Stimulated activated CD4-positive, alpha-beta T cell treated with anti-CD3 and anti-CD28 coated beads, Interleukin-4, amount 100 ng/mL, for 4 hours (primary cell): ENCODE measurements around the gene CP.
"Not testable (repeated sequence)": the region's sequence is repeated elsewhere in the genome, so short reads cannot be mapped to it uniquely, and the experiment has no call there.

ENCODE experiments used
- DNase-seq, 2 experiments: peaks; one replicate each; pipeline ENCODE4 v3.0.0-alpha.2; 2020

Gene CP

DNA sequence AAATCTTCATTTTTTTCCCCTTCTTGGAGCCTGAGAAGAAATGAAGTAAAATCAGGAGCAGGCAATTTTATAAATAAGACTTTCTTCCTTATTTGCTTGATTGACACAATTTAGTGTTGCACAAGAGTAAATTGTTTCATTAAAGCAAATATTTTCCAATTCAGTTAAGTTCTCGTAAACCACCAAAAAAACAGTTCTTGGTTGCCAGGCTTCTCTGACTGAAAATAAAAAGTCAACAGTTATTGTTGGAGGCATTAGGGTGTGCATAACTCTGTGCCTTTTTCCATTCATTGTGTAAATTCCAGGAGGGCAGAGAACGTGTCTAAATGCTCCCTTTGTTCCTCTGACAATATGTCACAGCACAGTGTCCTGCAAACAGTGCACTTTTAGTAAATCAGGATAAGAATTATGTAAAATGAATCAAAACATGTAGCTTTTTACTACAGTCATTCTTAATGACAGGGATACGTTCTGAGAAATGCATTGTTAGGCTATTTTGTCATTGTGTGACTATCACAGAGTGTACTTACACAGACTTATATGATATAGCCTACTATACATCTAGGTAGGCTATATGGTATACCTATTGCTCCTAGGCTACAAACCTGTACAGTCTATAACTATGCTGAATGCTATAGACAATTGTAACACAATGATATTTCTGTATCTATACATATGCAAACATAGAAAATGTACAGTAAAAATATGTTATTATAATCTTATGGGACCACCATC, at the start of gene CP:
CP (minus strand) TSS at position 47 of the 735 bp plus-strand sequence; CDS start at position 10, 37 bp downstream.
- no peak for DNase-seq

DNA sequence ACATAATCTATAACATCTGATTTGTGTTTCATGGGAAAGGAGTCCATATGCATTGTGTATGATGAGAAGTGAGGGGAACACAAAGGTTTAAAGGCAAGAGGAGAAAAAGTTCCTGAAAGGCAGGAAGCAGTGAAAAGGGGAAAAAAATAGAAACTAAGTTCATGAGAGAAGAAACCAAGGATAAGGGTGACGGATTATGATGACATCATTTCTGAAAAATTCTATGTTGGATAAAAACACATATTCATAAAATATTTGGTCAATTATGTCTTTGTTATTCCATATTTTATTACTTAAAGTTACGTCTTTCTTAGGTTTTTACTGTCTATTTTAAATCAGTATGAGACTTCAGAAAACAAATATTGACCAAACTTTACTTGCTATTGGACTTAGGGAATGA, 48.6 kb upstream of the CP start:
- no peak for DNase-seq

DNA sequence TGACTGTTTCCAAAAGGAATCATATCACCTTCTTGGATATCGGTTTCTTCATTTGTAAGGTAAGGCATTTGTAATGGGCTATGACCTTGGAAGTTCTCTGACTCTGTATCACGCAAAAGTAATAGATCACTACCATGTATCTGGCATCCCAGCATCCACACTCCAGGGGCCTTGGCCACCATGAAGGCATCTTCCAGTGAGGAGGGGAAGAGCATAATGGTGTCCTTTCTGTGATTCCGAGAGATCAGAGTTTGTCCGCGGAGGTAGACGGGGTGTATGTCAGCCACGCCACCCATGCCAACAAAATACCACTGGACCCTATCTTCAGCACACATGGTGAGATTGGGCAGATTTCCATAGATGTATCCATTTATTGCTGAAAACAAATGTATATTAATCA, 48.1 kb upstream of the CP start:
- DNase-seq, result no peak

DNA sequence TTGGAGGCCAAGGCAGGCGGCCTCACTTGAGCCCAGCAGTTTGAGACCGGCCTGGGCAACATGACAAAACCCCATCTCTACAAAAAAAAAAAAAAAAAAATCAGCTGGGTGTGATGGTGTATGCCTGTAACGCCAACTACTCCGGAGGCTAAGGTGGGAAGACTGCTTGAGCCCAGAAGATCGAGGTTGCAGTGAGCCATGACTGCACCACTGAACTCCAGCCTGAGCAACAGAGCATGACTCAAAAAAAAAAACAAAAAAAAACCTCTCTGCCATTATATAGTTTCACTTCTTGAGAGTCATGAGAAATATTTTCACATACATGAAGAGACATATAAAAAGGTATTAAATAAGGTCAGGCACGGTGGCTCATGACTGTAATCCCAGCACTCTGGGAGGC, 45.9 kb upstream of the CP start:
- DNase-seq, result no peak

DNA sequence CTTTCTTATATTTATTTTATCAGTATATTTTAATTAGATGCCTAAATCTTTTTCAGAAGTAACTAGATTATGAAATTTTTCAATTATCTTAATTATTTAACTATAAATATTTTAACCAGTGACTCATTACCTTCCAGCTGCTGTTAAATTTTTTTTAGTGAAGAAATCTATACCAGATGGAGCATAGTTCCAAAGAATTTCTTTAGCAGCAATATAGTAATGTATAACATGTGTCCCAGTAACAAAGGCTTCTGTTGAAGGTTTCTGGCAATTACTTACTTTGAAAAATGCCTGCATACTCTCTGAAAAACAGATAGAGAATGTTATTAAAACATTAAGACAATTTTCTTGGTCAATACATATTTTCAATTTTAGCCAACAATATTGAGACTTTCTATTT, 45.1 kb upstream of the CP start:
- no peak for DNase-seq

DNA sequence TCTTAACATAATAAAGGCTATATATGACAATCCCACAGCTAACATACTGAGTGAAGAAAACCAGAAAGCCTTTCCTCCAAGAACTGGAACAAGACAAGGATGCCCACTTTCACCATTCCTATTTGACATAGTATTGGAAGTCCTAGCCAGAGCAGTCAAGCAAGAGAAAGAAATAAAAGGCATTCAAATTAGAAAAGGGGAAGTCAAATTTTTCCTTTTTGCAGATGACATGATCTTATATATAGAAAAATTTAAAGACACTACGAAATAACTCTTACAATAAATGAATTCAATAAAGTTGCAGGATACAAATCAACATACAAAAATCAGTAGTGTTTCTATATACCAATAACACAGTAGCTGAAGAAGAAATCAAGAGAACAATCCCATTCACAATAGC, 42.2 kb upstream of the CP start:
- DNase-seq, result no peak

DNA sequence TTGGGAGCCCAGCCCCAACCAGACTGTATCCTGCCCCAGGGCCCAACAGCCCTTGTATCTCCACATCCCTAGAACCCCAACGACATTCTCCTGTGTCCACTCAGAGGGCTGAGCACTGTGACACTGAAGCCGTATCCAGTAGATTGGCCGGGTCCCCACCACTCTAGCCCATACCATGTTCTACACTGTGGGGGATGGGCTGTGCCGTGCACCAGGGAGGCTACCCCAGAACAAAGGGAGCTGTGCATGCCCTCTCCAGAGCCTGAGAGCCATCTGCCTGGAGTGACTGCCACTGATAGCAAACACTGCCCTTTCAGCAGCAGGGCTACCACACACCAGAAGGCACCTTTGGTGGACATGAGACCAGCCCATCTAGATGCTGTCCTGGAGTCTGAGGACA, 37.1 kb upstream of the CP start:
- no peak for DNase-seq

DNA sequence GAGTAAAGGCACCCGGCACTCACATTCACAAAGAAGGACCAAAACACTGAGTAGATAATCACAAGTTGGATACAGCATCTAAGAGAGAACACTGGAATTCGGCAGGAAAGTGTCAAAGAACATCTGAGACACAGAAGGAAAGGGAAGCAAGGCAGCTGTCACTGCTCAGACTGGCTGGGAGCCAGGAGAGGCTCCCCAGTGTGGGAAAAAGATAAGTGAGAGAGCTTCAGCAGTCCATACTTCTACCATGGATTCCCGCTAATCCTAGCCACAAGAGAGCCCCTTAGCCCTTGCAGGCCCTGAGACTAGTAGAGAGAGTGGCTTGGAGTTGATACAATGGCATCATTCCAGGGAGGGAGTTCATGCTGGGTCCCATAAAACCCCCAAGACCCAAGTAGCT, 36.7 kb upstream of the CP start:
- no peak for DNase-seq

DNA sequence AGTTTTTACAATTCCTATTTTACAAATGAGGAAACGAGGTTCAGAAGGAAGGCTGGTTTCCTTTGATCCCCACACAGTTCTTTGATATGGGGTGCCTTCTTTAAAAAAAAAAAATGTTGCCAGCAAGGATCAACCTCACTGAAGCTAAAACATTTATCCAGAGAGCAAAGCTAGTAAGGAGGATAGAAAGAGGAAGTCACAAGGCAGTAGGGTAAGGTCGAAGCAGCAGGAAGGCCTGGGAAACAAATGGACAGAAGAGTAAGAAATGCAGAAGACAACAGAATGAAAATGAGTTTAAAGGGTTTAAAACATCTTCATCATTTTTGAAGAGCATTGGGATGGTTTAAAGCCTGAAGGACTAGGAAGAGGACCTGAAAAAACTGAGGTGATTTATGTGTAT, 30.6 kb upstream of the CP start:
- no peak for DNase-seq

DNA sequence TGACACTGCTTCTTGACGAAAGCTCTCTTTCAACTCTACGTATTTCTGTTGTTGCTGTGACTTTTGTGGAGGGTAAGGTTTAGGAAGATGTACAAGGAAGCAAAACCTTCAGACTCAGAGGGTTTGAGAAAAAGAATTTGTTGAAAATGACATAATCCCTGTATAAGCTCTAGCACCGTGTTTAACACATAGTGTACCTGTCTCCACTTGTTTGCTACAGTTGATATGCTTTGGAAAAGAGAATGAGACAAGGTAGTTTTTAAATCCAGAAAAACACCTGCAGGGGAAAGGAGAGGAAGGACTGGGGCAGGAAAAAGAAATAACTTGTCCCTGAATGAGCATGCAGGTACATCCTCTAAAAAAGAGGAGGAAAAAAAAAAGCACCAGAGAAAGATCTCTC, 29.6 kb upstream of the CP start:
- DNase-seq, result no peak

DNA sequence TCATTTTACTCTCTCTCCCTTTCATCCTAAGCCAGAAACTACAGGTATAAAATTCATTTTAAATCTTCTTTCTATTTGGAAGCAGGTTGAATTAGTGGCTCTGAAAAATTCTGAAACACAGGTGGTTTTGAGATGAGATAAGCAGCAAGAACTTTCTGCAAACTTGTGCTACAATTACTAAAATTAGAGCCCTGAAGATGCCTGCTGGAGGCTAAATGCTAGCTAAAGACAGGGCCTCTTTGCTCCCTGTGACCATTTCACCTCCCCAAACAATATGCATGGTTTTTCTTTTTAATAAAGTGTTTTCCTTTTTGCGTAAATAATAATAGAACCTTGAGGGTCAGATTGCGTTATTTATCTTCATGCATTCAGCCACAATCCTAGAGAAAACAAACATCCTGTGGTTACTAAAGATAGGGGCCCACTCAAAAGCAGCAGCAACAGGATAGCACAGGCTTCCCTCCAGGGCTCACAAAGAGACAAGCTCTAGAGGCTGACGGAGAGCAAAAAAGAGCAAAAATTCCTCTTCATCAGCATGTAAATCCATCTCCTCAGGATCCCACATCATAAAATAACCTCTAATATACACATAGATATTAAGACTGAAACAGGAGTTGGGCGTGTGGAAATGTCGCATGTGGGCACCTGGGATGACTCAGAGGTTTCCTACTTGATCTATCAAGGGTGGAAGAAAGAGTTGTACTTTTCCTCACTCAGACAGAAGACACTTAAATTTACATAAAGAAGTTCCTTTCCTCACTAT, 26.5 kb upstream of the CP start:
- DNase-seq, result no peak

DNA sequence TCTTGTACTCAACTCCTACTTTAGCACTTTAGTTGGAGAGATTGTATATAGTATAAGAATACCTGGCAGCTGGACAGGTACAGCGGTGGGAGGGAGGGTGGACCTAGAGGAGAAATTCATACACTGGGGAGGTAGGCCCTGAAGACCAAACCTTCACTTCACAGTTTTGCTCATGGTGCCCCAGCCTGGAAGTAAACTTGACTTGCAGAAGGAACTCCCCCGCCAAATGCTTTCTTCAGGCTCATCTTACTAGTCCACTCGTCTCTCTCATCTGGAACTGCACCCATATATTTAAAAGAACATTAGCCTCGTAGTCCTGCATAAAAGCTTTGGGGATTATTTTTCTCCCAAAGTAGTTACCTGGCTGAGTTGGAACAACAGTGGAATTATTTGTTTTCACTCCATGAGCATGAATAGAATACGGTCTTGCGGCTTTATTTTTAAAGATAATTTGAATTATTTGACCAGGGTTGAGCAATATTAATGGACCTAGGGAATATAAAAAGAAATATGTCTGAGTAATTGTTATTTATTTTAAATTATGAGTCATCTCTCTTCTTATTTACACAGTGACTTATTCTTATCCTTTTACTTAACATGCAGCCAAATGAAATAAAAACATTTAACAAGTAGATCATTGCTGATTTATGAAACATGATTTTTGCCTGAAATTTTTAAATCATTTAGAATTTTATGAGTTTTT, 25.5 kb upstream of the CP start:
- no peak for DNase-seq

DNA sequence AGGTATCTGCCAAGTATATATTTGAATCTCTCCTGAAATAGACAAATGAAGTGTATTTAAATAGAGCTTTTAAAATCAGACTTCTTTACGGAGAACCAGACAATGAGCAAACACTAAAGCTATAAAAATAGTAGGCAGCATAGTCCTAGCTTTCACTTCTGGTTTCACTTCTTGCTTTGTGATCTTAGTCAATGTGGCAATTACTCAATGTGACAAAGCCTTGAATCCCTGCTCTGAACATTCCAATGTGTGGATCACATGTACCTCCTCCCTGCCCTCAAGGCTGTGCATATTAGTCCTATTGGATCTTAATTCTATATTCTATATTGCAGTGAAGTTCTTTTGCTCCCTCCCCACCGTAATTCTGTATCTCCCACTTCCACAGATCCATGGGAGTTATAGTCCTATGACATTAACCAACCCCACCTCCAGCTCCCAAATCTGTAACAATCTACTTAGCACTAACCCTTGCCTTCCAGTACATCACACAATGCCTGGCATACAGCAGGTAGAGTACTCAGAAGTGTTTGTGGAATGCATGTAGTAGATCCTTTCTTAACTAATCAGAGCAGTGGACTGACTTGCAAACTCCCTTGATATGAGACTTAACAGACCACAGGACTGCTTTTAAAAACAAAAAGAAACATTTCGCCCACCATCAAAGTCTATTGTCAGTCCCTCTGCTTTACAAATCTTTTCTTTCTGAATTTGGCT, 24.3 kb upstream of the CP start:
- DNase-seq, result no peak

DNA sequence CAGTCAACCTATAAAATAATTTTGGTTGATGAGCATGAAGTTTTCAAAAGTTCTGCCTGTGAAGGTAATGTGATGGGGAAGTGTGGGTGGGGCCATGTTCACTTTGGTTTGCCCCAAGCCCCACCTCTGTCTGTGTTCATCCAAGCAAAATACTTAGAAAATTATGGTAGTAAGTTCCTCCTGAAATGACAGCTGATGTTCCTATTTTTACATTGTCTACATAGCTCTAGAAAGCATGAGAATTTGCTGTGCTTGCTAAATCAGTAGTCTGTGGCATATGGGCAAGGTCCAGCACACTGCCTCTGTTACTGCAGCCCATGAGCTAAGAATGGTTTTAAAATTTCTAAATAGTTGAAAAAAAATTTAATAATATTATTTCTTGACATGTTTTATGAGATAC, 21.9 kb upstream of the CP start:
- DNase-seq, result no peak

DNA sequence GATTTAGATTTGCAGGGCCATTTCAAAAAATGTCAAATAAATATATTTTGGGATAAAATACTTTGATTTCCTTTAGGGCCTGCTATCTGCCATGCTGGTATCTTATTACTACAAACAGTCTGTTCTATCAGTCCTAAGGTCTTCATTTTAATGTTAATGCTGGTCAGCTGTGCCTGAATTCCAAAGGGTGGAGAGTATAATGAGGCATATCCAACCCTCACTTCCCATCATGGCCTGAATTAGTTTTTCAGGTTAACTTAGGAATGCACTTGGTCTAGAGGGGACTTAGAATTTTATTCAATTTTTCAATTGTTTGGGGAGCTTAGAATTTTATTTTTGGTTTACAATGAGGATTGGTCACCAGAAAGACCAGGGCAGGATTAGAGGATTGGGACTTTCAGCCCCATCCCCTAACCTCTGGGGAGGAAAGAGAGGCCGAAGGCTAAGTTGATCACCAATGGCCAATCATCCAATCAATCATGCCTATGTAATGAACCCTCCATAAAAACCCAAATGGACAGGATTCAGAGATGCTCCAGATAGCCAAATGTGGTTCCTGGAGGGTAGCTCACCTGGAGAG, 17.8 kb upstream of the CP start:
- no peak for DNase-seq

DNA sequence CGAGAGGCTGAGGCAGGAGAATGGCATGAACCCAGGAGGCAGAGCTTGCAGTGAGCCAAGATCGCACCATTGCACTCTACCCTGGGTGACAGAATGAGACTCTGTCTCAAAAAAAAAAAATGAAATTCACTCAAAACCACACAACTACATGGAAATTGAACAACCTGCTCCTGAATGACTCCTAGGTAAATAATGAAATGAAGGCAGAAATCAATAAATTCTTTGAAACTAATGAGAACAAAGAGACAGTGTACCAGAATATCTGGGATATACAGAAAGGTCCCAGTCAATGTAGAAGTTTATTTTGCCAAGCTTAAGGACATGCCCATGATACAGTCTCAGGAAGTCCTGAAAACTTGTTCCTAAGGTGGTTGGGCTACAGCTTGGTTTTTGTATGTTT, 16.6 kb upstream of the CP start:
- DNase-seq, result not testable (repeated sequence)

DNA sequence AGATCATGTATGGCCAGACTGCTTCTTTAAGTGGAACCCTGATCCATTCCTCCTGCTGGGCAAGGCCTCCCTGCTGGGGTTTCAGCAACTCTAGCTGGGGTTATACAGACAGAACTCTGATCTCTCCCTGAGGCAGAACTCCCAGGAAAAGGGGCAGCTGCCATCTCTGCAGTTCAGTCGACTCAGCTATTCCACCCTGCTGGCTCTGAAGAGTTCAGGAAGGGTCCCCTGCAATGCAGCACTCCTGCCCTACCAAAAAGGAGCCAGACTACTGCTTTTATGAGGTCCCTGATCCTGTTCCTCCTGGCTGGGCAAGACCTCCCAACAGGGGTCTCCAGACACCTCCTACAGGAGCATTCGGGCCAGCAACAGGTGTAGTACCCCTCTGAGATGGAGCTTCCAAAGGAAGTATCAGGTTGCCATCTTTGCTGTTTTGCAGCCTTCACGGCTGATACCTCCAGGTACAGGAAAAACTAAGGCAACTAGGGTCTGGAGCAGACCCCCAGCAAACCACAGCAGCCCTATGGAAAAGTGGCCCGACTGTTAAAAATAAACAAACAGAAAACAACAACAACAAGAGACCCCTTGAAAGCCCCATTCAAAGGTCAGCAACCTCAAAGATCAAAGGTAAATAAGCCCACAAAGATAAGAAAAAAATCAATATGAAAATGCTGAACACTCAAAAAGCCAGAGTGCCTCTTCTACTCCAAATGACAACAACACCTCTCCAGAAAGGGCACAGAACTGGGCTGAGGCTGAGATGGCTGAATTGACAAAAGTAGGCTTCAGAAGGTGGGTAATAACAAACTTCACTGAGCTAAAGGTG, 14.2 kb upstream of the CP start:
- no peak for DNase-seq

DNA sequence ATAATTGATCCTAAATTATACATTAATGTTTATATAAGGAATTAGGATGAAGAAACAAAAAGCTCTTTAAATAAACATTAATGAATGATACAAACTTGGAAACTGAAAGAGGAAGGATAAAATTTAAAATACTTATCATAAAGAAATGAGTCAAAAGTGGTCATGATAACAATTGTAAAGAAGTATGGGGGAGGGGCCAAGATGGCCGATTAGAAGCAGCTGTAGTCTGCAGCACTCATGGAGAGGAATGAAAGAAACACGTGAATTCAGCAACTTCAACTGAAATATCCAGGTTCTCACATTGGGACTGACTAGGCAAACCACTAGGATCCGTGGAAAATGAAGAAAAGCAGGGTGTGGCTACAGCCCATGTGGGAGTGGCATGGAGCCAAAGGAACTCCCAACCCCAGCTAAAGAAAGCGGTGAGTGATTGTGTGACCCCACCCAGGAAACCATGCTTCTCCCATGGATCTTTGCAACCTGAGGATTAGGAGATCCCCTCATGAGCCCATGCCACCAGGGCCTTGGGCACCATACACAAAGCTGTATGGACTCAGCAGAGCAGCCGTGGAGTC, 13.1 kb upstream of the CP start:
- no peak for DNase-seq

DNA sequence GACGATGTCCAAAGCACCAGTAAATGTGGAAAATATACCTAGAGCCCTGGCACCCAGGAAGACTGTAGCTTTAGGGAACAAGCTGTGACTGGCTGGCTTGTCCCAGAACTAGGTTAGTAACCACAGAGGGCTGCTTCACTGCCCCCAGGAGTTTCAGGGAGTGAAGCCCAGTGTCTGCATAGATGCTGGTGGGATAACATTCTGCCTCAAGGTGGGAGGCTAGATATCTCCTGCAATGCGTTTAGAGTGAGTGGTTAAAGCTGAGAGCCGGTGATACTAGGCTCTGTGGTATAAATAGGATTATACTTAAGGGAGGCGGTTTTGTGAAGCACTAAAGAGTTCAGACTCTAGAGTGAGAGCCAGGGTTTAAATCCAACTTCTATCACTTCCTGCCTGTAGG, 11.7 kb upstream of the CP start:
- DNase-seq, result no peak

DNA sequence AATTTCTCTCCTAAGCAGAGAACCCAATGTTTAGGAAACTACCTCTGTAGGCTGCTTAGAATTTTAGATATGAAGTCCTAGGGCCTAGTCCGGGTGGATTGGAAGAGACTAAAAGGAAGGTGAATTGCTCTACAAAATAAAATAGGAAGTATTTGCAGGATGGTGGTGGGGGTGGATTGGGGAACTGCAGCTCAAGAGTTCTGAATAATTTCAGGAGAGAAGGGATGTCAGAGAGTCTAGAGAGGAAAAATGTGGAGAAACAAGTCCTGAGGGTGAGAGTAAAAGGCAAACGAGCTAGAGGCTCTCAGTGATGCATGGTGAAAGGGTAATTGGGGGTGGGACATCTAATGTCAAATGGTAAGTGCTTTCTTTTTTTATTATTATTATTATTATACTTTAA, 10.2 kb upstream of the CP start:
- no peak for DNase-seq

DNA sequence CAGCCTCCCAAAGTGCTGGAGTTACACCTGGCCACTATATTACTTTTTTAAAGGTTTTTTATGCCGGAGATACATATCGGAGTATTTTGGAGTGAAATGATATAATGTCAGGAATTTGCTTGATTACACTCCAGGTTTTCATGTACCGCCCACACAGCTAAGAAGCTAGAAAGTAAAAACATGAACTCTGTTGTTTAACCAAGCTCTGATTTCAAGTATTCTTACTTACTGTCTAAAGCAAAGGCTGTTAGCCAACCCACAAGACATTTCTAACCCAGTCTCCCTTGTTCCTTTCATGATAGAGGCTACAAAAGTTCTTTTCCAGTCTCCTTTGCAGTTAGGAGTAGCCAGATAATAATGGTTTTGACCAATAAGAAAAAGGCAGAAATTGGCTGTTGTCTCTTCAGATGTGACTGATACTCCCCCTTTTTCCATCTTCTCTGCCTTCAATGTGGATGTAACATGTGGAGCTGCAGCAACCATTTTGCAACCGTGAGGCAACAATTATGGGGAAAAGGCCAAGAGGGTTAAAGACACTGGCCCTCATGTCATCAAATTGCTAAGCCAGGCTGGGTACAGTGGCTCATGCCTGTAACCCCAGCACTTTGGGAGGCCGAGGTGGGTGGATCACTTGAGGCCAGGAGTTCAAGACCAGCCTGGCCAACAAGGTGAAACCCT, 6.1 kb upstream of the CP start:
- no peak for DNase-seq
